ENCODE results near the gene PDZK1IP1. TPM values are rescaled to one million over a fixed set of nuclear protein-coding genes. Genes with fewer than 3 reads are reported as not detected.
"Not testable (repeated sequence)": the region's sequence is repeated elsewhere in the genome, so short reads cannot be mapped to it uniquely, and the experiment has no call there.

Gene PDZK1IP1
- polyA plus RNA-seq, 1 donor from 2014 or later: not detected

DNA sequence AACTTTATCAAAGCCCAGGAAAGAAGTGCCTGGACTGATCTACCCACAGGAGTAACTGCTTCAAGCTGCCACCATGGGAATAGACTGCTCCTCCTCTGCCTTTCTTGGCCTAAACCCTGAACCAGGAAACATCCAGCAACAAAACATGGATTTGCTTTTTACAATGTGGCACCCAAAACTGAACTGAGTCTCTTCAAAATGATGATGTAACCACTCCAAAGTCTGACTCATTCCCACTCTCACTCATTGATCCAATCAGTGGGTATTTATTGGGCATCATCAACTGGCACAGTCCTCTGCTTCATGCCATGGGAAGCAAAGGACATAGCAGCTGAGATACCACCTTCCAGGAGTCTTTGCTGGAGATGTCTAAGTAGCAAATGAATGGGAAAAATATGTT is 29.1 kb downstream of the PDZK1IP1 start:
- no peaks in the 10 kb centered on the region for H3K9me3 ChIP-seq (ENCODE audit: low read length)
- no peak overlapping the region for H2AFZ ChIP-seq (ENCODE audit: low read depth, low read length)
- H3F3A ChIP-seq (ENCODE audit: insufficient read depth, low read length, poor library complexity, severe bottlenecking): no peaks in the 10 kb centered on the region
- H3K9ac ChIP-seq (ENCODE audit: low read length): no peak overlapping the region
- H3K27ac ChIP-seq (ENCODE audit: low read length): no peak overlapping the region
- no peaks in the 10 kb centered on the region for H4K20me1 ChIP-seq (ENCODE audit: insufficient read depth)
- H3K9me2 ChIP-seq (ENCODE audit: insufficient read depth, low read length): no peaks in the 10 kb centered on the region
- H3K4me2 ChIP-seq (ENCODE audit: low read length): no peak overlapping the region
- no peaks in the 10 kb centered on the region for H3K36me3 ChIP-seq (ENCODE audit: insufficient read depth, low read length)
- TF ChIP-seq EZH2 (IDR thresholded peaks at IDR 0.05; ENCODE audit: borderline replicate concordance, insufficient read depth, low read length, poor library complexity, severe bottlenecking) (no peak), TAF1 (IDR thresholded peaks at IDR 0.05; ENCODE audit: low read depth) (no peak), RAD21 (conservative IDR thresholded peaks at IDR 0.05) (no peak), SMC3 (conservative IDR thresholded peaks at IDR 0.05; ENCODE audit: poor library complexity) (no peak), EP300 (conservative IDR thresholded peaks at IDR 0.05; ENCODE audit: poor library complexity, severe bottlenecking) (no peak), POLR2AphosphoS5 (IDR thresholded peaks at IDR 0.05) (no peak), MXI1 (conservative IDR thresholded peaks at IDR 0.05; ENCODE audit: poor library complexity, severe bottlenecking) (no peak)
- TF ChIP-seq, protein P1, sequence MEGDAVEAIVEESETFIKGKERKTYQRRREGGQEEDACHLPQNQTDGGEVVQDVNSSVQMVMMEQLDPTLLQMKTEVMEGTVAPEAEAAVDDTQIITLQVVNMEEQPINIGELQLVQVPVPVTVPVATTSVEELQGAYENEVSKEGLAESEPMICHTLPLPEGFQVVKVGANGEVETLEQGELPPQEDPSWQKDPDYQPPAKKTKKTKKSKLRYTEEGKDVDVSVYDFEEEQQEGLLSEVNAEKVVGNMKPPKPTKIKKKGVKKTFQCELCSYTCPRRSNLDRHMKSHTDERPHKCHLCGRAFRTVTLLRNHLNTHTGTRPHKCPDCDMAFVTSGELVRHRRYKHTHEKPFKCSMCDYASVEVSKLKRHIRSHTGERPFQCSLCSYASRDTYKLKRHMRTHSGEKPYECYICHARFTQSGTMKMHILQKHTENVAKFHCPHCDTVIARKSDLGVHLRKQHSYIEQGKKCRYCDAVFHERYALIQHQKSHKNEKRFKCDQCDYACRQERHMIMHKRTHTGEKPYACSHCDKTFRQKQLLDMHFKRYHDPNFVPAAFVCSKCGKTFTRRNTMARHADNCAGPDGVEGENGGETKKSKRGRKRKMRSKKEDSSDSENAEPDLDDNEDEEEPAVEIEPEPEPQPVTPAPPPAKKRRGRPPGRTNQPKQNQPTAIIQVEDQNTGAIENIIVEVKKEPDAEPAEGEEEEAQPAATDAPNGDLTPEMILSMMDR (IDR thresholded peaks at IDR 0.05; ENCODE audit: poor library complexity, severe bottlenecking): no peak
- TF ChIP-seq, protein P2, sequence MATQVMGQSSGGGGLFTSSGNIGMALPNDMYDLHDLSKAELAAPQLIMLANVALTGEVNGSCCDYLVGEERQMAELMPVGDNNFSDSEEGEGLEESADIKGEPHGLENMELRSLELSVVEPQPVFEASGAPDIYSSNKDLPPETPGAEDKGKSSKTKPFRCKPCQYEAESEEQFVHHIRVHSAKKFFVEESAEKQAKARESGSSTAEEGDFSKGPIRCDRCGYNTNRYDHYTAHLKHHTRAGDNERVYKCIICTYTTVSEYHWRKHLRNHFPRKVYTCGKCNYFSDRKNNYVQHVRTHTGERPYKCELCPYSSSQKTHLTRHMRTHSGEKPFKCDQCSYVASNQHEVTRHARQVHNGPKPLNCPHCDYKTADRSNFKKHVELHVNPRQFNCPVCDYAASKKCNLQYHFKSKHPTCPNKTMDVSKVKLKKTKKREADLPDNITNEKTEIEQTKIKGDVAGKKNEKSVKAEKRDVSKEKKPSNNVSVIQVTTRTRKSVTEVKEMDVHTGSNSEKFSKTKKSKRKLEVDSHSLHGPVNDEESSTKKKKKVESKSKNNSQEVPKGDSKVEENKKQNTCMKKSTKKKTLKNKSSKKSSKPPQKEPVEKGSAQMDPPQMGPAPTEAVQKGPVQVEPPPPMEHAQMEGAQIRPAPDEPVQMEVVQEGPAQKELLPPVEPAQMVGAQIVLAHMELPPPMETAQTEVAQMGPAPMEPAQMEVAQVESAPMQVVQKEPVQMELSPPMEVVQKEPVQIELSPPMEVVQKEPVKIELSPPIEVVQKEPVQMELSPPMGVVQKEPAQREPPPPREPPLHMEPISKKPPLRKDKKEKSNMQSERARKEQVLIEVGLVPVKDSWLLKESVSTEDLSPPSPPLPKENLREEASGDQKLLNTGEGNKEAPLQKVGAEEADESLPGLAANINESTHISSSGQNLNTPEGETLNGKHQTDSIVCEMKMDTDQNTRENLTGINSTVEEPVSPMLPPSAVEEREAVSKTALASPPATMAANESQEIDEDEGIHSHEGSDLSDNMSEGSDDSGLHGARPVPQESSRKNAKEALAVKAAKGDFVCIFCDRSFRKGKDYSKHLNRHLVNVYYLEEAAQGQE (IDR thresholded peaks at IDR 0.05; ENCODE audit: borderline replicate concordance): no peak
- H3K27me3 ChIP-seq (ENCODE audit: insufficient read depth, low read depth, low read length): no peaks in the 10 kb centered on the region
- H3K4me3 ChIP-seq (ENCODE audit: low read length): no peak overlapping the region
- no peaks in the 10 kb centered on the region for H3K79me2 ChIP-seq (replicated peaks; ENCODE audit: insufficient read depth, low read length)

DNA sequence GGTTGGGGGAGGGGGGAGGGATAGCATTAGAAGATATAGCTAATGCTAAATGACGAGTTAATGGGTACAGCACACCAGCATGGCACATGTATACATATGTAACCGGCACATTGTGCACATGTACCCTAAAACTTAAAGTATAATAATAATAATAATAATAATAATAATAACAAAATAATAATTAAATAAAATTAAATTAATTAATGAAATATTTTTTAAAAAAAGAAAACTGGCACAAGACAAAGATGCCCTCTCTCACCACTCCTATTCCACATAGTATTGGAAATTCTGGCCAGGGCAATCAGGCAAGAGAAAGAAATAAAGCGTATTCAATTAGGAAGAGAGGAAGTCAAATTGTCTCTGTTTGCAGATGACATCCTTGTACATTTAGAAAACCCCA is 31.9 kb downstream of the PDZK1IP1 start:
- not testable (repeated sequence) for H3K36me3 ChIP-seq (ENCODE audit: insufficient read depth, low read length); H3K27ac ChIP-seq (ENCODE audit: low read length); H3K9me3 ChIP-seq (ENCODE audit: low read length); H3K79me2 ChIP-seq (replicated peaks; ENCODE audit: insufficient read depth, low read length); H3K9ac ChIP-seq (ENCODE audit: low read length); H3F3A ChIP-seq (ENCODE audit: insufficient read depth, low read length, poor library complexity, severe bottlenecking); H3K9me2 ChIP-seq (ENCODE audit: insufficient read depth, low read length); H3K27me3 ChIP-seq (ENCODE audit: insufficient read depth, low read depth, low read length); H2AFZ ChIP-seq (ENCODE audit: low read depth, low read length); H3K4me2 ChIP-seq (ENCODE audit: low read length); H4K20me1 ChIP-seq (ENCODE audit: insufficient read depth); H3K4me3 ChIP-seq (ENCODE audit: low read length)

DNA sequence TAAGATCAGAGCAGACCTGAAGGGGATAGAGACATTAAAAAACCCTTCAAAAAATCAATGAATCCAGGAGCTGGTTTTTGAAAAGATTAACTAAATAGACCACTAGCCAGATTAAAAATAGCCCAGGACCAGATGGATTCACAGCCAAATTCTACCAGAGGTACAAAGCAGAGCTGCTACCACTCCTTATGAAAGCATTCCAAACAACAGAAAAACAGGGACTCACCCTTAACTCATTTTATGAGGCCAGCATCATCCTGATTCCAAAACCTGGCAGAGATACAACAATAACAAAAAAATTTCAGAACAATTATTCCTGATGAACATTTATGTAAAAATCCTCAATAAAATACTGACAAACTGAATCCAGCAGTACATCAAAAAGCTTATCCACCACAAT is 33.4 kb downstream of the PDZK1IP1 start:
- H2AFZ ChIP-seq (ENCODE audit: low read depth, low read length); H4K20me1 ChIP-seq (ENCODE audit: insufficient read depth); H3F3A ChIP-seq (ENCODE audit: insufficient read depth, low read length, poor library complexity, severe bottlenecking); H3K4me3 ChIP-seq (ENCODE audit: low read length); H3K9me2 ChIP-seq (ENCODE audit: insufficient read depth, low read length); H3K9ac ChIP-seq (ENCODE audit: low read length); H3K27me3 ChIP-seq (ENCODE audit: insufficient read depth, low read depth, low read length); H3K79me2 ChIP-seq (replicated peaks; ENCODE audit: insufficient read depth, low read length); H3K4me2 ChIP-seq (ENCODE audit: low read length); H3K36me3 ChIP-seq (ENCODE audit: insufficient read depth, low read length); H3K27ac ChIP-seq (ENCODE audit: low read length); H3K9me3 ChIP-seq (ENCODE audit: low read length): not testable (repeated sequence)

DNA sequence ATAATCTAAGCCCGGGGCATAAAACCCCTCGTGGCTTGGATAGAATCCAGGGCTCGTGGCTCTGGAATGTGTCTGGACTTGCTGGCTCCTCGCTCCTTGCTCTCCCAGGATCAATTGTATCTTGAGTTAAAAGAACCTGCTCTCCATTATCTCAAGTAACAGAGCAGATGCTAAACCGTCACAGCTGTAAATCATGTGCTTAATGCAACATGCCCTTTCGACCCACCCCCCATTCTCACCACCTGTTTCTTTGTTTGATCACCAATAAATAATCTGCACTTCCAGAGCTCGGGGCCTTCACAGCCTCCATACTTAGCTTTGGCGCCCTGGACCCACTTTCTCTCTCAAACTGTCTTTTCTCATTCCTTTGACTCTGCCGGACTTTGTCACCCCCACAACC is 40.7 kb downstream of the PDZK1IP1 start:
- H3K9me3 ChIP-seq (ENCODE audit: low read length); H3K9me2 ChIP-seq (ENCODE audit: insufficient read depth, low read length); H4K20me1 ChIP-seq (ENCODE audit: insufficient read depth); H3K36me3 ChIP-seq (ENCODE audit: insufficient read depth, low read length); H3K9ac ChIP-seq (ENCODE audit: low read length); H3K79me2 ChIP-seq (replicated peaks; ENCODE audit: insufficient read depth, low read length); H3K27me3 ChIP-seq (ENCODE audit: insufficient read depth, low read depth, low read length); H2AFZ ChIP-seq (ENCODE audit: low read depth, low read length); H3K4me2 ChIP-seq (ENCODE audit: low read length); H3K4me3 ChIP-seq (ENCODE audit: low read length); H3F3A ChIP-seq (ENCODE audit: insufficient read depth, low read length, poor library complexity, severe bottlenecking); H3K27ac ChIP-seq (ENCODE audit: low read length): not testable (repeated sequence)

Measured in neural cell (in vitro differentiated cells).